ENCODE measurements around the gene THEMIS. TPM values are rescaled to one million over a fixed set of nuclear protein-coding genes. Genes with fewer than 3 reads are reported as not detected.

THEMIS gene
- total and polyA plus RNA-seq, 10 of the 15 experiments (the other 5 are each of a cell fraction or from before 2014, with no cell fraction given): 0.06 to 1.5 (median 0.08) TPM; not detected in 6

- no peak for TF ChIP-seq ZNF592 (IDR thresholded peaks at IDR 0.05)
These were observed 76.8 kb downstream of the THEMIS start (continued) for GRCh38 chr6:127824061-127824460.

GRCh38 chr6:127821431-127821830 lies 79.4 kb downstream of the THEMIS start:
- H2AFZ ChIP-seq (ENCODE audit: control insufficient read depth, low read depth, low read length): no peak overlapping the region
- no peak overlapping the region for H3K4me2 ChIP-seq (ENCODE audit: control insufficient read depth, insufficient read depth)
- no peaks in the 10 kb centered on the region for H3K4me1 ChIP-seq (ENCODE audit: control insufficient read depth, insufficient read depth, low read length)
- no peak for FAIRE-seq
- H3K36me3 ChIP-seq (ENCODE audit: control insufficient read depth in 2 of 2, insufficient read depth in 2 of 2, low read length in 1 of 2): no peaks in the 10 kb centered on the region
- ChIA-PET RAD21 (ENCODE audit: unreplicated experiment) (no interaction called here), SMC1A (ENCODE audit: uncharacterized antibody, unreplicated experiment) (no interaction called here), POLR2A (no interaction called here), CTCF (no interaction called here)
- H4K20me1 ChIP-seq (ENCODE audit: control insufficient read depth, insufficient read depth): no peaks in the 10 kb centered on the region
- DNase-seq (ENCODE audit: low read depth, low spot score): no peak
- H3K27ac ChIP-seq (ENCODE audit: control insufficient read depth, insufficient read depth): no peak overlapping the region
- H3K9ac ChIP-seq (ENCODE audit: control insufficient read depth, insufficient read depth, low read length): no peak overlapping the region
- intact Hi-C loops (cut with micrococcal nuclease; ENCODE audit: unreplicated experiment): no loop called here
- no TSS peak for BruUV-seq (replicated peaks)
- no peaks in the 10 kb centered on the region for H3K9me3 ChIP-seq (replicated peaks; ENCODE audit: control insufficient read depth, insufficient read depth, low read length)
- in situ Hi-C loops (cut with MboI): no loop called here
- no peak for ATAC-seq
- H3K79me2 ChIP-seq (ENCODE audit: control insufficient read depth, insufficient read depth, low read length): no peaks in the 10 kb centered on the region
- H3K27me3 ChIP-seq (replicated peaks in 1 of 2; ENCODE audit: control insufficient read depth in 2 of 2, insufficient read depth in 2 of 2, low read length in 1 of 2): no peaks in the 10 kb centered on the region
- no peak overlapping the region for H3K4me3 ChIP-seq
- TF ChIP-seq ZNF217 (IDR thresholded peaks at IDR 0.05) (no peak), CEBPB (IDR thresholded peaks at IDR 0.05; ENCODE audit: borderline replicate concordance in 1 of 2, low read depth in 2 of 2, low read length in 2 of 2) (no peak), ZBTB11 (CRISPR knock-in tag; IDR thresholded peaks at IDR 0.05) (no peak), KLF5 (IDR thresholded peaks at IDR 0.05; ENCODE audit: partially characterized antibody) (no peak), NFIC (IDR thresholded peaks at IDR 0.05; ENCODE audit: low read depth, low read length) (no peak), ZNF384 (IDR thresholded peaks at IDR 0.05; ENCODE audit: borderline replicate concordance, low read depth, low read length) (no peak), LARP7 (IDR thresholded peaks at IDR 0.05) (no peak), HDAC6 (IDR thresholded peaks at IDR 0.05; ENCODE audit: unreplicated experiment) (no peak), ZNF24 (IDR thresholded peaks at IDR 0.05) (no peak), RAD21 (IDR thresholded peaks at IDR 0.05; ENCODE audit: insufficient read depth, low read depth, low read length) (no peak), NR2C2 (IDR thresholded peaks at IDR 0.05; ENCODE audit: borderline replicate concordance, control insufficient read depth, insufficient read length, low read depth) (no peak)

Data from GM12878 (cell line).